Suprapubic skin (tissue), 4 donors: ENCODE data around the gene SPAG7. TPM values are rescaled to one million over a fixed set of nuclear protein-coding genes. Genes with fewer than 3 reads are reported as not detected.

Experiments used
- DNase-seq, 2 donors: peaks; one replicate each; pipeline ENCODE4 v3.0.0-alpha.2; 2019; ENCODE audit warnings: low spot score in 2 of 2
- H3K27ac ChIP-seq: fragments of 200-600 bp; sonication (generic); one replicate; pipeline ENCODE4 v1.5.1; 2019
- H3K27me3 ChIP-seq: fragments of 200-600 bp; sonication (generic); one replicate; pipeline ENCODE4 v1.5.1; 2019
- H3K36me3 ChIP-seq: fragments of 200-600 bp; sonication (generic); one replicate; pipeline ENCODE4 v1.5.1; 2019
- H3K4me1 ChIP-seq: fragments of 200-600 bp; sonication (generic); one replicate; pipeline ENCODE4 v1.5.1; 2019
- H3K4me3 ChIP-seq: fragments of 200-600 bp; sonication (generic); one replicate; pipeline ENCODE4 v1.5.1; 2019; ENCODE audit warnings: mild to moderate bottlenecking
- H3K9me3 ChIP-seq: fragments of 200-600 bp; sonication (generic); one replicate; pipeline ENCODE4 v1.5.1; 2019
- EP300 ChIP-seq: sonication (generic); formaldehyde crosslinking; IDR thresholded peaks from one replicate; pipeline ENCODE4 v1.6.1; 2017; ENCODE audit warnings: antibody characterized with exemption
- POLR2A ChIP-seq, 2 donors: fragments of 450-650 bp; IDR thresholded peaks; one replicate each; pipeline ENCODE4 v1.6.1; 2017; ENCODE audit warnings: antibody characterized with exemption in 2 of 2, mild to moderate bottlenecking in 2 of 2, moderate library complexity in 2 of 2
- POLR2AphosphoS5 ChIP-seq, 3 donors: sonication (generic); formaldehyde crosslinking; IDR thresholded peaks; one replicate each; pipeline ENCODE4 v1.6.1; 2017; ENCODE audit warnings: antibody characterized with exemption in 3 of 3
- WGBS: methylation state at CpG from one replicate; pipeline ENCODE4 v1.1.5; 2018; 5-methylcytosine and 5-hydroxymethylcytosine counted together
- total RNA-seq, 4 donors: library from RNA; depleted of rRNA; stranded (reverse); fragments of >200 nt; gene quantifications; one replicate each; pipeline ENCODE4 v1.1.0, GENCODE V29; 2016
- TF ChIP-seq, protein P1 (sequence below), 2 donors: fragments of 200-600 bp in 1 of 2; fragments of 450-650 bp in 1 of 2; sonication (generic) in 1 of 2; IDR thresholded peaks; one replicate each; pipeline ENCODE4 v1.5.1; 2016 to 2019; ENCODE audit warnings: antibody characterized with exemption in 2 of 2, mild to moderate bottlenecking in 1 of 2, moderate library complexity in 1 of 2

The SPAG7 gene
- total RNA-seq, 4 donors from 2014 or later = 30.5 to 52.7 (median 47.1) TPM

DNA sequence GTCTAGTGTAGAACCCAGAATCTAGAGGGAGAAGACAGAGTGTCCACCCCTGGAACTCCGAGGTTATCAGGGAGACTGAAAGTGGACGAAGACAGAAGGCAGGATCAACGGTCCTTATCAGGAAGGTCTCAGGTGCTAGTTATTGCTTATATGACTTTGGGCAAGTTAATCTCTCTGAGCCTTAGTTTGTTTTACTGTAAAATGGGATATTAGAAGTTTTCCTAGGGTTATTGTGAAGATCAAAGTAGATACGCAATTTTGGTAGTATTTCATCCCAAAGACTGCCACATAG lies 26.4 kb downstream of the SPAG7 start:
- DNase-seq = no peak
- peaks cover 49% of the 10 kb centered on the region for H3K36me3 ChIP-seq
- H3K27me3 ChIP-seq = no peaks in the 10 kb centered on the region
- peak overlapping the region; percentile 96 for H3K27ac ChIP-seq
- peak overlapping the region; percentile 68 for H3K4me3 ChIP-seq
- WGBS = 52% methylated on average over 4 of the region's 4 CpGs
- no peaks in the 10 kb centered on the region for H3K9me3 ChIP-seq
- H3K4me1 ChIP-seq = peaks cover 69% of the 10 kb centered on the region
- TF ChIP-seq, protein P1, sequence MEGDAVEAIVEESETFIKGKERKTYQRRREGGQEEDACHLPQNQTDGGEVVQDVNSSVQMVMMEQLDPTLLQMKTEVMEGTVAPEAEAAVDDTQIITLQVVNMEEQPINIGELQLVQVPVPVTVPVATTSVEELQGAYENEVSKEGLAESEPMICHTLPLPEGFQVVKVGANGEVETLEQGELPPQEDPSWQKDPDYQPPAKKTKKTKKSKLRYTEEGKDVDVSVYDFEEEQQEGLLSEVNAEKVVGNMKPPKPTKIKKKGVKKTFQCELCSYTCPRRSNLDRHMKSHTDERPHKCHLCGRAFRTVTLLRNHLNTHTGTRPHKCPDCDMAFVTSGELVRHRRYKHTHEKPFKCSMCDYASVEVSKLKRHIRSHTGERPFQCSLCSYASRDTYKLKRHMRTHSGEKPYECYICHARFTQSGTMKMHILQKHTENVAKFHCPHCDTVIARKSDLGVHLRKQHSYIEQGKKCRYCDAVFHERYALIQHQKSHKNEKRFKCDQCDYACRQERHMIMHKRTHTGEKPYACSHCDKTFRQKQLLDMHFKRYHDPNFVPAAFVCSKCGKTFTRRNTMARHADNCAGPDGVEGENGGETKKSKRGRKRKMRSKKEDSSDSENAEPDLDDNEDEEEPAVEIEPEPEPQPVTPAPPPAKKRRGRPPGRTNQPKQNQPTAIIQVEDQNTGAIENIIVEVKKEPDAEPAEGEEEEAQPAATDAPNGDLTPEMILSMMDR (IDR thresholded peaks at IDR 0.05) = no peak
- TF ChIP-seq POLR2A (IDR thresholded peaks at IDR 0.05) (no peak), EP300 (no peak), POLR2AphosphoS5 (IDR thresholded peaks at IDR 0.05) (no peak)

DNA sequence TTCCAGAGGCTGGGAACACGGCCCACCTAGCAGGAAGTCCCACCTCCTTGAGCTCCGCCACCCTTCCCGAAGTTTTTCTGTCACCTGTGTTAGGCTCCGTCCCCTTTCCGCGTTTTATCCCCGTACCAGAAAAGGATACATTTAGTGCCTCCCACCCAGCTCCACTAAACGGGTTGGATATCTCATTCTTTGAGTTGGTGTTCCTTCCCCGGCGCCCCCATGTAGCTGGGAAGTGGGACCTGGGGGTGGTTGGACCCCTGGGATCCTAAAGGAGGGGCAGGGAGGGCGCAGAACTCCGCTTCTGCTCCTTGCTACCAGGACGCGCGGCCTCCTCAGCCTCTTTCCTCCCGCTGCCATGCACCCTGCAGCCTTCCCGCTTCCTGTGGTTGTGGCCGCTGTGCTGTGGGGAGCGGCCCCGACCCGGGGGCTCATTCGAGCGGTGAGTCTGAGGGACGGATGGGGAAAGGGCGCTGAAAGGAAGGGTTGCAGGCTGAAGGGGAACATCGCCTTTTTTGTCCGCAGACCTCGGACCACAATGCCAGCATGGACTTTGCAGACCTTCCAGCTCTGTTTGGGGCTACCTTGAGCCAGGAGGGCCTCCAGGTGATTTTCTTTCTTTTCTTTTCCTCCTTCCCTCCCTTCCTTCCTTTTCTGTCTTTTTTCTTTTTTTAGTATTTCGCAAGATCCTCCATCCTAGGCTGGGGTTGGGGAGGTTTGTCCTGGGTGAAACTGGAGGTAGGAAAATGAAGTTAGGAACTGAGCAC lies 26.9 kb downstream of the SPAG7 start:
- TF ChIP-seq EP300 = no peak
- TF ChIP-seq, protein P1 (IDR thresholded peaks at IDR 0.05) = no peak
- Histone ChIP-seq H3K27ac (peak overlapping the region; percentile 96), H3K27me3 (no peaks in the 10 kb centered on the region), H3K36me3 (peaks cover 53% of the 10 kb centered on the region), H3K9me3 (no peaks in the 10 kb centered on the region), H3K4me3 (peak overlapping the region; percentile 68), H3K4me1 (peaks cover 64% of the 10 kb centered on the region)
- DNase-seq = no peak
- WGBS = 1% methylated on average over 29 of the region's 29 CpGs

DNA sequence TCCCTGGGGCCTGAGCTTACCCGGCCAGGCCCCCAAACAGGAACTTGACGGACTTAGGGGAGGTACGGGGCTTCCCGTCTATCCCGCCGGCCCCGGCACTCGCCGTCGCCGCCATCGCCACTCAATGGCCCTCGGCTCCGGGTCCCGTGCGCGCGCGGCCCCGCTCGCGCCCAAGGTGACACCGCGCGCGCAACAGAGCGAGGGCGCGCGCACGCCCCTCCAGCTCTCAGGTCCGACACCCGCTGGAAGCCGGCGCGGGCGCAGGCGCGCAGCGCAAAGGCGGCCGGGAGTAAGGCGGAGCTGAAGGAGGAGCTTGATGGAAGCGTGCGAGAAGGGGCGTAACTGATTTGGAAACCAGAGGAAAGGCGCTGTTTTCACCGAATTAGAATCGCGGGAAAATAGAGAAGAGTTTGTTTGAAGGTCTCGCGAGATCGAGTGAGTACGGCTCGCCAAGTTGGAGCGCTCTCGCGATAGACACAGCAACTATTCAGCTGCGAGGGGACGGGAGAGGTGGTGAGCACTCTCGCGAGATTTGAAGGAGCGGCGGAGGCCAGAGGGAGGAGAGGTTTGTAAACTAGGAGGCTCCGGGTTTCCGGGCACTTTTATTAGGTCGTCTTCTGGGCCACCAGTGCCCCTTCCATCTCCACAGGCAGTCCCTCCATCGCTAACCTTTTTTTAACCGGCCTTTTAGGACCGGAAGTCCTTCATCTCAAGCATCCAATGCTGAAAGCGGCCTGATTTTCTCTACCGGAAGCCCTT lies 27.6 kb downstream of the SPAG7 start, which contains the start of the genes RNF167 and SLC25A11:
Gene RNF167 (plus strand): TSS at position 473 of the 759 bp plus-strand sequence. CDS start 642 bp downstream, outside the sequence.
Gene SLC25A11 (minus strand): TSS at position 251 of the 759 bp plus-strand sequence. CDS start 136 bp downstream, at position 115.
- under 1% methylated on average over 39 of the region's 72 CpGs for WGBS
- H3K4me1 ChIP-seq = peaks cover 56% of the 10 kb centered on the region

DNA sequence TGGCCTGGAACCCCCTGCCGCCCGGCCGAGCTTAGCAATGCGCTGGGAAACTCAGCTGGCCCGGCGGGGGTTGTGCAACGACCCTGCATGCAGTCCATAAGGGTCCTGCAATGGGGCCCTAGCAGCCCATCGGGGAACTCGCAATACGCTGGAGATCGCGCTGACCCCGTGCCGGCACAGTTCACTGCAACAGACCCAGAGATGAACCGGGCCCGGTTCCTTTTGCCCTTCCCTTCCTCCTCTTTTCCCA lies 28.1 kb downstream of the SPAG7 start:
- Histone ChIP-seq H3K4me1 (peaks cover 54% of the 10 kb centered on the region), H3K27me3 (no peaks in the 10 kb centered on the region), H3K27ac (peak overlapping the region; percentile 96), H3K4me3 (peak overlapping the region; percentile 68), H3K9me3 (no peaks in the 10 kb centered on the region), H3K36me3 (peaks cover 49% of the 10 kb centered on the region)
- DNase-seq = peak in 1 of 2 donors; percentile 84
- 1% methylated on average over 16 of the region's 16 CpGs for WGBS
- TF ChIP-seq EP300 (no peak), POLR2AphosphoS5 (IDR thresholded peaks at IDR 0.05) (no peak), POLR2A (IDR thresholded peaks at IDR 0.05) (no peak)
- TF ChIP-seq, protein P1 (IDR thresholded peaks at IDR 0.05) = no peak

More for the DNA sequence above, 27.6 kb downstream of the SPAG7 start, which contains the start of the genes RNF167 and SLC25A11:
- Histone ChIP-seq H3K4me3 (peak within 1 kb of the TSS; percentile 68), H3K27me3 (no peaks in the 10 kb centered on the region), H3K27ac (peak within 1 kb of the TSS; percentile 96), H3K9me3 (no peaks in the 10 kb centered on the region), H3K36me3 (peaks cover 54% of the 10 kb centered on the region)
- TF ChIP-seq, protein P1 (IDR thresholded peaks at IDR 0.05) = no peak
- TF ChIP-seq POLR2A (IDR thresholded peaks at IDR 0.05) (peak in 1 of 2 donors; percentile 56), POLR2AphosphoS5 (IDR thresholded peaks at IDR 0.05) (peak in 2 of 3 donors; percentile 6 to 67)
- peak; percentile 98 to 99 for DNase-seq
